ENCODE results near the gene PEX5.

PEX5 gene

DNA sequence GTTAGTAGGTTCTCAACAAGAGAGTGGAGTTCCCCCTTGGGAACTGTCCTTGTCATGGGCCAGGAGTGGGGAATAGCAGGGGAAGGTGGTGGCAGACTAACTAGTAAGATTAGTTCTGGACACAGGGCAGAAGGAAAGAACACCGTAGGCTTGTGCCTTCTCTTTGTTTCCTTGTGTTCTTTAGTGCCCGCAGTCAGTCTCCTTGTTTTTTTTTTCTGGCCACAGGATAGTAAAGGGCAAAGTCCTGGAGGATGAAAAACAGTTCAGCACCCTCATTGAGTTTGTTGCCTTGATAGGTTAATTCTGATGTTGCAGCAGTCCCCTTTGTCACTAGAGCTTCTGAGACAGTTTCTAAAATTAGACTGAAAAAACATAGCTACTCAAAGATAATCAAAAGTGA lies 8.4 kb downstream of the PEX5 start:
- TF ChIP-seq, protein P1, sequence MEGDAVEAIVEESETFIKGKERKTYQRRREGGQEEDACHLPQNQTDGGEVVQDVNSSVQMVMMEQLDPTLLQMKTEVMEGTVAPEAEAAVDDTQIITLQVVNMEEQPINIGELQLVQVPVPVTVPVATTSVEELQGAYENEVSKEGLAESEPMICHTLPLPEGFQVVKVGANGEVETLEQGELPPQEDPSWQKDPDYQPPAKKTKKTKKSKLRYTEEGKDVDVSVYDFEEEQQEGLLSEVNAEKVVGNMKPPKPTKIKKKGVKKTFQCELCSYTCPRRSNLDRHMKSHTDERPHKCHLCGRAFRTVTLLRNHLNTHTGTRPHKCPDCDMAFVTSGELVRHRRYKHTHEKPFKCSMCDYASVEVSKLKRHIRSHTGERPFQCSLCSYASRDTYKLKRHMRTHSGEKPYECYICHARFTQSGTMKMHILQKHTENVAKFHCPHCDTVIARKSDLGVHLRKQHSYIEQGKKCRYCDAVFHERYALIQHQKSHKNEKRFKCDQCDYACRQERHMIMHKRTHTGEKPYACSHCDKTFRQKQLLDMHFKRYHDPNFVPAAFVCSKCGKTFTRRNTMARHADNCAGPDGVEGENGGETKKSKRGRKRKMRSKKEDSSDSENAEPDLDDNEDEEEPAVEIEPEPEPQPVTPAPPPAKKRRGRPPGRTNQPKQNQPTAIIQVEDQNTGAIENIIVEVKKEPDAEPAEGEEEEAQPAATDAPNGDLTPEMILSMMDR (IDR thresholded peaks at IDR 0.05; ENCODE audit: borderline replicate concordance, insufficient read depth, low read depth, low read length), result no peak
- no peak overlapping the region for H3K4me3 ChIP-seq (ENCODE audit: low read depth, low read length)

DNA sequence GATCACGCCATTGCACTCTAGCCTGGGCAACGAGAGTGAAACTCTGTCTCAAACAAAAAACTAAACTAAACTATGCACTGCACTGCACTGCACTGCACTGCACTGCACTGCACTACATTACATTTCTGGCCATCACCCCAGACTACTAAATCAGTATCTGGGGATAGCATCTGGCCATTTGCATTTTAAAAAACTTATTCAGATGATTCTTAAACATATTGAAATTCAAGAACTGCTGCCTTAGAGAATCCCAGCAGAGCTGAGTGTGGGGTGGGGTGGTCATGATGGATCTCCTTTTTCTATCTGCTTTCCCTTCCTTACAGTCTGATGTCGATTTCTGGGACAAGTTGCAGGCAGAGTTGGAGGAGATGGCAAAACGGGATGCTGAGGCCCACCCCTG lies 13.6 kb downstream of the PEX5 start:
- TF ChIP-seq, protein P1 (IDR thresholded peaks at IDR 0.05; ENCODE audit: borderline replicate concordance, insufficient read depth, low read depth, low read length), result no peak
- H3K4me3 ChIP-seq (ENCODE audit: low read depth, low read length), result no peak overlapping the region

- H3K4me3 ChIP-seq (ENCODE audit: low read depth, low read length), result no peak overlapping the region
- TF ChIP-seq, protein P1 (IDR thresholded peaks at IDR 0.05; ENCODE audit: borderline replicate concordance, insufficient read depth, low read depth, low read length), result no peak
Measured at GRCh38 chr12:7205091-7205490, 15.6 kb downstream of the PEX5 start.

DNA sequence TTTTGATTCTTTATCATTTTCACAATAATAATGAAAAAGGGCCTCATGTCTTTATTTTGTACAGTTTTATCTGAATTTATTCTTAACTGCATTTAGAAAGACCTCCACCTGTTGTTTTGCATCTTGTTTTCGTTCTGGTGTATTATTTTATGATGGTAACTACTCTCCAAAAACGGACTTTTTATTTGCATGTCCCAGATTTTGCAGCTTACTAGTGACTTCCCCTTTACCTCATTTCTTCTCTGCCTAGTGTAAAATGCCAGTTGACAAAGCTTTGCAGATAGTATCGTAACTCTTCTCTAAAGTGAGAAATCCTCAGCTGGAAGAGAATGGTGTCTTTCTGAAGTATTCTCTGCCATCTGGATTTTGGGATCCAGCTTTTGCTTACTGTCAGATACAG lies 17.2 kb downstream of the PEX5 start:
- no peak overlapping the region for H3K4me3 ChIP-seq (ENCODE audit: low read depth, low read length)

DNA sequence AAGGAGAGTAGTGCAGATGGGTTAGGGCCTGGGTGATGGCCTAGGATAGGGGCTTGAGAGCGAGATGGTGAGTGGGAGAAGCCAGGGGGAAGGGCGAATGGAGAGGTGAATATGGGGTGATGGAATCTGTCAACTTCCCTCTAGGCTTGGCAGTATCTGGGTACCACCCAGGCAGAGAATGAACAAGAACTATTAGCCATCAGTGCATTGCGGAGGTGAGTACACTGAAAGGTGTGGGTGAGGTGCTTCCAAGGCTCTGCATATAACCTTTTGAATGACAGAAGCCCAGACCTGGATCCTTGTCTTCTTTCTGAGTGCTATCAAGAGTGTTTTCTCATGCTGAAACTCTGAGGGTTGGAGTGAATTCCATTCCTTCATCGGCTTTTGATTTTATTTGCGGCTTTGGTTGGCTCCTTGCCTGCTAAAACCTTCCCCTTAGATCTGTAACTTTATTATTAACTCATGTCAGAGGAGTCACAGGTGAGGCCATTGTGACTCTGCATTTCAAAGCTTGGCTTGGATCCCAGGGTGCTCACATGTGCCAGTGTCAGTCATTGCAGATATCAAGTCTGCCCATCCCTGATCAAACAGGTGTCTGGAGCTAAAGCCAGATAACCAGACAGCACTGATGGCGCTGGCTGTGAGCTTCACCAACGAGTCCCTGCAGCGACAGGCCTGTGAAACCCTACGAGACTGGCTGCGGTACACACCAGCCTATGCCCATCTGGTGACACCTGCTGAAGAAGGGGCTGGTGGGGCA lies 18.6 kb downstream of the PEX5 start:
- TF ChIP-seq, protein P1 (IDR thresholded peaks at IDR 0.05; ENCODE audit: borderline replicate concordance, insufficient read depth, low read depth, low read length), result no peak

More for the DNA sequence above, 17.2 kb downstream of the PEX5 start:
- TF ChIP-seq, protein P1 (IDR thresholded peaks at IDR 0.05; ENCODE audit: borderline replicate concordance, insufficient read depth, low read depth, low read length), result no peak

GRCh38 chr12:7209958-7210357 lies 20.5 kb downstream of the PEX5 start:
- H3K4me3 ChIP-seq (ENCODE audit: low read depth, low read length), result no peak overlapping the region
- TF ChIP-seq, protein P1 (IDR thresholded peaks at IDR 0.05; ENCODE audit: borderline replicate concordance, insufficient read depth, low read depth, low read length), result no peak

More for the DNA sequence above, 18.6 kb downstream of the PEX5 start:
- H3K4me3 ChIP-seq (ENCODE audit: low read depth, low read length), result no peak overlapping the region

- TF ChIP-seq, protein P1 (IDR thresholded peaks at IDR 0.05; ENCODE audit: borderline replicate concordance, insufficient read depth, low read depth, low read length), result no peak
- no peak overlapping the region for H3K4me3 ChIP-seq (ENCODE audit: low read depth, low read length)
Measured at GRCh38 chr12:7210642-7211151, 21.2 kb downstream of the PEX5 start.

Data from GM12875 (cell line).